Measurements from ENCODE around the gene TMOD4. TPM values are rescaled to one million over a fixed set of nuclear protein-coding genes. Genes with fewer than 3 reads are reported as not detected.

The TMOD4 gene
- total and polyA plus RNA-seq, 2 experiments from 2014 or later: 0.44 TPM; not detected in 1

DNA sequence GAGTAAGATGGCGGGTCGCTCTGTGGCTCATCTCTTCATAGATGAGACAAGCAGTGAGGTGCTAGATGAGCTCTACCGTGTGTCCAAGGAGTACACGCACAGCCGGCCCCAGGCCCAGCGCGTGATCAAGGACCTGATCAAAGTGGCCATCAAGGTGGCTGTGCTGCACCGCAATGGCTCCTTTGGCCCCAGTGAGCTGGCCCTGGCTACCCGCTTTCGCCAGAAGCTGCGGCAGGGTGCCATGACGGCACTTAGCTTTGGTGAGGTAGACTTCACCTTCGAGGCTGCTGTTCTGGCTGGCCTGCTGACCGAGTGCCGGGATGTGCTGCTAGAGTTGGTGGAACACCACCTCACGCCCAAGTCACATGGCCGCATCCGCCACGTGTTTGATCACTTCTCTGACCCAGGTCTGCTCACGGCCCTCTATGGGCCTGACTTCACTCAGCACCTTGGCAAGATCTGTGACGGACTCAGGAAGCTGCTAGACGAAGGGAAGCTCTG is 17.0 kb downstream of the TMOD4 start:
- H3K4me2 ChIP-seq: no peak overlapping the region
- H3K36me3 ChIP-seq (replicated peaks; ENCODE audit: insufficient read depth, low read depth): no peaks in the 10 kb centered on the region
- no peaks in the 10 kb centered on the region for H3K9me3 ChIP-seq (ENCODE audit: low read depth)
- H3K4me3 ChIP-seq: no peak overlapping the region
- H2AFZ ChIP-seq: no peak overlapping the region
- TF ChIP-seq EZH2phosphoT487 (IDR thresholded peaks at IDR 0.05; ENCODE audit: low read depth, severe bottlenecking, unreplicated experiment): no peak
- TF ChIP-seq, protein P1, sequence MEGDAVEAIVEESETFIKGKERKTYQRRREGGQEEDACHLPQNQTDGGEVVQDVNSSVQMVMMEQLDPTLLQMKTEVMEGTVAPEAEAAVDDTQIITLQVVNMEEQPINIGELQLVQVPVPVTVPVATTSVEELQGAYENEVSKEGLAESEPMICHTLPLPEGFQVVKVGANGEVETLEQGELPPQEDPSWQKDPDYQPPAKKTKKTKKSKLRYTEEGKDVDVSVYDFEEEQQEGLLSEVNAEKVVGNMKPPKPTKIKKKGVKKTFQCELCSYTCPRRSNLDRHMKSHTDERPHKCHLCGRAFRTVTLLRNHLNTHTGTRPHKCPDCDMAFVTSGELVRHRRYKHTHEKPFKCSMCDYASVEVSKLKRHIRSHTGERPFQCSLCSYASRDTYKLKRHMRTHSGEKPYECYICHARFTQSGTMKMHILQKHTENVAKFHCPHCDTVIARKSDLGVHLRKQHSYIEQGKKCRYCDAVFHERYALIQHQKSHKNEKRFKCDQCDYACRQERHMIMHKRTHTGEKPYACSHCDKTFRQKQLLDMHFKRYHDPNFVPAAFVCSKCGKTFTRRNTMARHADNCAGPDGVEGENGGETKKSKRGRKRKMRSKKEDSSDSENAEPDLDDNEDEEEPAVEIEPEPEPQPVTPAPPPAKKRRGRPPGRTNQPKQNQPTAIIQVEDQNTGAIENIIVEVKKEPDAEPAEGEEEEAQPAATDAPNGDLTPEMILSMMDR (IDR thresholded peaks at IDR 0.05; ENCODE audit: poor library complexity): no peak
- TF ChIP-seq EZH2 (IDR thresholded peaks at IDR 0.05; ENCODE audit: borderline replicate concordance): no peak
- no peak overlapping the region for H3K27ac ChIP-seq
- WGBS (ENCODE audit: low lambda C conversion rate, missing lambda C conversion rate): 96% methylated on average over 22 of the region's 22 CpGs
- peaks cover 13% of the 10 kb centered on the region for H3K79me2 ChIP-seq
- H3K27me3 ChIP-seq: no peaks in the 10 kb centered on the region
- H4K20me1 ChIP-seq (ENCODE audit: insufficient read depth, poor library complexity, severe bottlenecking): no peaks in the 10 kb centered on the region
- H3K9me2 ChIP-seq (replicated peaks; ENCODE audit: insufficient read depth): no peaks in the 10 kb centered on the region
- no peak for DNase-seq (ENCODE audit: low spot score)
- H3K4me1 ChIP-seq (ENCODE audit: insufficient read depth): no peaks in the 10 kb centered on the region

DNA sequence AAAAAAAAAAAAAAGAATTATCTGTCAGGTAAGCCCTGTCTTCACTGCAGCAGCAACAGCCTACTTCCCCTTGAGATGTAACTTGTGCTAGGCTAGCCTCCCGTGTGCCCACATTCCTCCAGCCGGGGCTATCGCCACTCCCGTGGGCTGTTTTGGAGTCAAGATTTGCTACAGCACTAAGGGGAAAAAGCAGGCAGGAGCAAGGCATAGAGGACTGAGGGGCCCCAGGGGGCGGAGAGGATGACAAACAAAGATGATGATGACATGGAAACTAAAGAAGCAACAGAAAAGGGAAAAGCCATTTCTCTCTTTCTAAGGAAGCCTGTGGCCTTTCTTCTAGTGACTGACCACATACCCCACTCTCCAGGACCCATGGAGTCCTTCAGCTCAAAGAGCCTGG is 17.5 kb downstream of the TMOD4 start:
- DNase-seq (ENCODE audit: low spot score): no peak
- Histone ChIP-seq H3K27me3 (no peaks in the 10 kb centered on the region), H3K79me2 (peaks cover 9% of the 10 kb centered on the region), H3K9me3 (ENCODE audit: low read depth) (no peaks in the 10 kb centered on the region), H3K4me1 (ENCODE audit: insufficient read depth) (no peaks in the 10 kb centered on the region), H3K27ac (no peak overlapping the region), H3K4me2 (no peak overlapping the region), H3K4me3 (no peak overlapping the region), H3K9me2 (replicated peaks; ENCODE audit: insufficient read depth) (no peaks in the 10 kb centered on the region), H2AFZ (no peak overlapping the region), H4K20me1 (ENCODE audit: insufficient read depth, poor library complexity, severe bottlenecking) (no peaks in the 10 kb centered on the region), H3K36me3 (replicated peaks; ENCODE audit: insufficient read depth, low read depth) (no peaks in the 10 kb centered on the region)
- 90% methylated on average over 5 of the region's 5 CpGs for WGBS (ENCODE audit: low lambda C conversion rate, missing lambda C conversion rate)
- TF ChIP-seq EZH2phosphoT487 (IDR thresholded peaks at IDR 0.05; ENCODE audit: low read depth, severe bottlenecking, unreplicated experiment) (no peak), EZH2 (IDR thresholded peaks at IDR 0.05; ENCODE audit: borderline replicate concordance) (no peak)
- TF ChIP-seq, protein P1 (IDR thresholded peaks at IDR 0.05; ENCODE audit: poor library complexity): no peak

DNA sequence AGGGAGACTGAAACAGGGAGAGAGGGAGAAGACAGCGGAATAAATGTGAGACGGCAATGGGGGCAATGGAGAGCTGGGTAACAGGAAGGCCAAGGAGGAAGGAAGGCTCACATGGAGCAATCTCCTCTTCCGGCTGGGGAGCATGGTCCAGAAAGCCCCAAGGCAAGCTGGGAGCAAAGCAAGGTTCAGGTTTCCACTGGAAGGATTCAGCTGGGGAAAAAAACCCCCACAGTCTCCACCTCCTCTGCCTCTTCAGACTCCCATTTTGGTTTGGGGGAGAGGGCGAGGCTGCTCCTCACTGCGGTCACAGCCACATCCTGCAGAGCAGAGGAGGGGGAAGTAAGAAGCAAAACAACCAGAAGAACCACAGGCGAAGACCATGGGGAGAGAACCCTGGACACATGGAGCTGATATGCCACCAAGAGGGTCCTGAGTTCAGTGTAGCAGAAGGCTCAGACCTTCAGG is 18.7 kb downstream of the TMOD4 start:
- Histone ChIP-seq H3K4me2 (no peak overlapping the region), H3K79me2 (no peaks in the 10 kb centered on the region), H3K9me2 (replicated peaks; ENCODE audit: insufficient read depth) (no peaks in the 10 kb centered on the region), H3K9me3 (ENCODE audit: low read depth) (no peaks in the 10 kb centered on the region), H3K27me3 (no peaks in the 10 kb centered on the region), H2AFZ (no peak overlapping the region), H4K20me1 (ENCODE audit: insufficient read depth, poor library complexity, severe bottlenecking) (no peaks in the 10 kb centered on the region), H3K4me1 (ENCODE audit: insufficient read depth) (no peaks in the 10 kb centered on the region), H3K27ac (no peak overlapping the region), H3K4me3 (no peak overlapping the region), H3K36me3 (replicated peaks; ENCODE audit: insufficient read depth, low read depth) (no peaks in the 10 kb centered on the region)
- TF ChIP-seq EZH2 (IDR thresholded peaks at IDR 0.05; ENCODE audit: borderline replicate concordance) (no peak), EZH2phosphoT487 (IDR thresholded peaks at IDR 0.05; ENCODE audit: low read depth, severe bottlenecking, unreplicated experiment) (no peak)
- TF ChIP-seq, protein P1 (IDR thresholded peaks at IDR 0.05; ENCODE audit: poor library complexity): no peak
- DNase-seq (ENCODE audit: low spot score): no peak
- 96% methylated on average over 6 of the region's 6 CpGs for WGBS (ENCODE audit: low lambda C conversion rate, missing lambda C conversion rate)

DNA sequence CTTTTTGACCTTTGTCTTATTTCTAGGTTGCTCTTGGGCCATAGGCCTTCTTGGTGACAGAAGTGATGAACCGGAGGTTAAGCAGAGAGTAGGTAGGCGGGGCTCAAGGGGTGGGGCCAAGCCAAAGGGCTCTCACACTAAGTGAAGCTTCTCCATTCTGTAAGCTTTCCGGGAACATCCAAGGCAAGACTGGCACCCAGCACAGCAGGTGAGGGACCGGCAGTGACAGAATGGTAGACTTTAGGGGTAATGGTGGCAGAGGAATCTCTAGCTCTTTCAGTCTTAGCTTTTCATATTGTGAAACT is 19.3 kb downstream of the TMOD4 start, which contains the start of gene TNFAIP8L2:
Gene TNFAIP8L2, plus strand, starts transcription at position 135 of the 305 bp plus-strand sequence. CDS start 2,049 bp downstream, outside the sequence.
- H3K36me3 ChIP-seq (replicated peaks; ENCODE audit: insufficient read depth, low read depth): no peaks in the 10 kb centered on the region
- H3K9me2 ChIP-seq (replicated peaks; ENCODE audit: insufficient read depth): no peaks in the 10 kb centered on the region
- no peaks in the 10 kb centered on the region for H3K9me3 ChIP-seq (ENCODE audit: low read depth)
- H3K4me1 ChIP-seq (ENCODE audit: insufficient read depth): no peaks in the 10 kb centered on the region
- 76% methylated on average over 4 of the region's 4 CpGs for WGBS (ENCODE audit: low lambda C conversion rate, missing lambda C conversion rate)
- TF ChIP-seq EZH2phosphoT487 (IDR thresholded peaks at IDR 0.05; ENCODE audit: low read depth, severe bottlenecking, unreplicated experiment) (no peak), EZH2 (IDR thresholded peaks at IDR 0.05; ENCODE audit: borderline replicate concordance) (no peak)
- TF ChIP-seq, protein P1 (IDR thresholded peaks at IDR 0.05; ENCODE audit: poor library complexity): no peak
- no peaks in the 10 kb centered on the region for H3K27me3 ChIP-seq
- no peak within 1 kb of the TSS for H2AFZ ChIP-seq
- no peaks in the 10 kb centered on the region for H3K79me2 ChIP-seq
- no peak within 1 kb of the TSS for H3K4me3 ChIP-seq
- no peak within 1 kb of the TSS for H3K4me2 ChIP-seq
- DNase-seq (ENCODE audit: low spot score): no peak
- no peak within 1 kb of the TSS for H3K27ac ChIP-seq
- no peaks in the 10 kb centered on the region for H4K20me1 ChIP-seq (ENCODE audit: insufficient read depth, poor library complexity, severe bottlenecking)
